ENCODE results near the gene SLC9A9. TPM values are rescaled to one million over a fixed set of nuclear protein-coding genes. Genes with fewer than 3 reads are reported as not detected.

Gene SLC9A9
- polyA plus RNA-seq, 1 of the 3 experiments (the other 2 are of a cell fraction) = 0.05 TPM

DNA sequence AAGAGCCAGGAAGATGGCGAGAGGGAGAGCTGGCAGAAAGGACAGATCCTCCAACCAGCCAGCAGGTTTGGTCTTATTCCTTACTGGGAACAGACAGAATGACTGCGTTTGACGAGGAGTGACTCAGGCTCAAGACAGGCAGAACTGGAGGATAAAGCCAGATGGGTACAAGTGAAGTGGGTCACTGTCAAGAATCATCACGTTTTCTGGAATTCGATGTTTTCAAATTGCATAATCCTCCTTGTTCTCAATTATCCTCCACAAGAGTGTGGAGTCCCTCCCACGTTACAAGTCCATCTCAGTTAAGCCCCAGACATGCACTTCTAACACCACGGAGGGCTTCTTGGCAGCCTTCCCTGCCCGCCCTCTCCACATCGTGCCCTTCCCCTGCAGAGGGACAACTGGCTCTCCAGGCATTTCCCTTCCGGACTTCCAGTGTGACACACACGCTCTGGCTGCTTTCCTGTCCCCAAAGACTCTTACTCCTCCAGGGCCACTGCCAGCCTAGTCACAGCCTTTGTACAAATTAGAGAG lies 545.6 kb downstream of the SLC9A9 start (continued):
- no peak for TF ChIP-seq EP300 (IDR thresholded peaks at IDR 0.05; ENCODE audit: borderline replicate concordance in 1 of 2, low read depth in 1 of 2, low read length in 1 of 2)
- no peak for TF ChIP-seq NRF1 (IDR thresholded peaks at IDR 0.05; ENCODE audit: low read depth, low read length)
- TF ChIP-seq, protein P1, sequence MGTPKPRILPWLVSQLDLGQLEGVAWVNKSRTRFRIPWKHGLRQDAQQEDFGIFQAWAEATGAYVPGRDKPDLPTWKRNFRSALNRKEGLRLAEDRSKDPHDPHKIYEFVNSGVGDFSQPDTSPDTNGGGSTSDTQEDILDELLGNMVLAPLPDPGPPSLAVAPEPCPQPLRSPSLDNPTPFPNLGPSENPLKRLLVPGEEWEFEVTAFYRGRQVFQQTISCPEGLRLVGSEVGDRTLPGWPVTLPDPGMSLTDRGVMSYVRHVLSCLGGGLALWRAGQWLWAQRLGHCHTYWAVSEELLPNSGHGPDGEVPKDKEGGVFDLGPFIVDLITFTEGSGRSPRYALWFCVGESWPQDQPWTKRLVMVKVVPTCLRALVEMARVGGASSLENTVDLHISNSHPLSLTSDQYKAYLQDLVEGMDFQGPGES (IDR thresholded peaks at IDR 0.05; ENCODE audit: low read depth, low read length) = no peak
- TF ChIP-seq FOXJ3 (CRISPR knock-in tag; IDR thresholded peaks at IDR 0.05) = no peak
- TF ChIP-seq GABPA (IDR thresholded peaks at IDR 0.05; ENCODE audit: low read depth) = peak; percentile 28; the same call in 1 of the 2 replicates
- TF ChIP-seq SIN3A (IDR thresholded peaks at IDR 0.05; ENCODE audit: borderline replicate concordance, low read depth, low read length) = no peak
- TF ChIP-seq MEF2A (IDR thresholded peaks at IDR 0.05; ENCODE audit: borderline replicate concordance, low read depth) = no peak

DNA sequence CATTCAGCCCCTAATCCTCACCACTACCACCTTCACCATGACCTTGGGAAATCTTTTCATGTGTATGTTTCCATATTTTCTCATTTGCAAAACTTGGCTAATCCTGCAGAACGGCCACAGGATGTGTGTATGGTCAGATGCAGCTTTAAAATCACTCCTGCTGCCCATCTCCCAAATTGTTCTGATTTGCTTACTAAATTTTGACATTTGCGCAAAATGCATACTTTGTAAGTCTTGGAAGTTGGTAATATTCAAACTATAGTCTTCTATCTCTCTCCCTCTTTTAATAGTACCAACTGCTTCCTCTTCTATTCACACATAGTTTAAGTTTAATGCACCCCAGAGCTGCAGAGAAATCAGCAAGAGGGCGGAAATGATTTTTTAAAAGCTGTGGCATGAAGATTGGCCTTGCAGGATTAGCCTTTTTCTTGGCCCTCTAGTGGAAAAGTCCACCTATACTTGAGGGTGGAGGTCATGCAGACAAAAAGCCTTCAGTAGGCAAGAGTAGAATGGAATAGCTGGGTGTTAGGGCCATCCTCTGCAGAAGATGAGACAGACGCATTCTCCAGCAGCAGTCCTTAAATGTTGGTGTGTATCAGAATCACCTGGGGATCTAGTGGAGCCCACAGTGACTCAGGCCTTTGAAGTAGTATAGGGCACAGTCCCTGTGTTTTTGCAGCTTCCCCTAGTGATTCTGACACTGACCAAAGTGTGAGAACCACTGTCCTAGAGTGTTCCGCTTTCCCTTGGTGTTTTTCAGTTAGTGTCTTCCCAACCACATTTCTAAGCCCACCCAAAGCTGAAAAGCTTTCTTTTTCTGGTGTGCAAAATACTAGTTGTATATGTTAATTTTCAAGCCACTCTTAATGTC lies 547.0 kb downstream of the SLC9A9 start:
- no peaks in the 10 kb centered on the region for H3K79me2 ChIP-seq (ENCODE audit: insufficient read depth)
- H3K4me1 ChIP-seq (ENCODE audit: control insufficient read depth in 1 of 2, insufficient read depth in 2 of 2, low read depth in 1 of 2, low read length in 1 of 2) = no peaks in the 10 kb centered on the region
- H3K27ac ChIP-seq (ENCODE audit: low read depth in 2 of 2, low read length in 1 of 2) = no peak overlapping the region
- H3K36me3 ChIP-seq (replicated peaks in 1 of 2; ENCODE audit: control insufficient read depth in 1 of 2, insufficient read depth in 2 of 2, low read length in 1 of 2) = no peaks in the 10 kb centered on the region
- H4K20me1 ChIP-seq (ENCODE audit: insufficient read depth) = no peaks in the 10 kb centered on the region
- H3K9me3 ChIP-seq = no peaks in the 10 kb centered on the region
- no peak overlapping the region for H2AFZ ChIP-seq (ENCODE audit: low read depth)
- ChIA-PET CTCF (no interaction called here), POLR2A (no interaction called here)
- no peak for DNase-seq
- 72% methylated on average over 5 of the region's 5 CpGs for WGBS (ENCODE audit: low lambda C conversion rate)
- no peaks in the 10 kb centered on the region for H3K9me2 ChIP-seq
- no peak for TF ChIP-seq RCOR1 (IDR thresholded peaks at IDR 0.05; ENCODE audit: low read length)
- no peak for TF ChIP-seq CHD2 (IDR thresholded peaks at IDR 0.05; ENCODE audit: low read length, partially characterized antibody)
- TF ChIP-seq TAF1 (IDR thresholded peaks at IDR 0.05; ENCODE audit: borderline replicate concordance, low read depth, low read length) = no peak
- TF ChIP-seq RXRA (IDR thresholded peaks at IDR 0.05; ENCODE audit: borderline replicate concordance, low read depth) = no peak
- no peak for TF ChIP-seq JUND (IDR thresholded peaks at IDR 0.05)
- no peak for TF ChIP-seq TCF12 (IDR thresholded peaks at IDR 0.05)
- TF ChIP-seq, protein P2, sequence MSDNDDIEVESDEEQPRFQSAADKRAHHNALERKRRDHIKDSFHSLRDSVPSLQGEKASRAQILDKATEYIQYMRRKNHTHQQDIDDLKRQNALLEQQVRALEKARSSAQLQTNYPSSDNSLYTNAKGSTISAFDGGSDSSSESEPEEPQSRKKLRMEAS (IDR thresholded peaks at IDR 0.05; ENCODE audit: low read depth) = no peak
- TF ChIP-seq TEAD4 (IDR thresholded peaks at IDR 0.05; ENCODE audit: borderline replicate concordance, insufficient read depth) = no peak
- TF ChIP-seq, protein P3, sequence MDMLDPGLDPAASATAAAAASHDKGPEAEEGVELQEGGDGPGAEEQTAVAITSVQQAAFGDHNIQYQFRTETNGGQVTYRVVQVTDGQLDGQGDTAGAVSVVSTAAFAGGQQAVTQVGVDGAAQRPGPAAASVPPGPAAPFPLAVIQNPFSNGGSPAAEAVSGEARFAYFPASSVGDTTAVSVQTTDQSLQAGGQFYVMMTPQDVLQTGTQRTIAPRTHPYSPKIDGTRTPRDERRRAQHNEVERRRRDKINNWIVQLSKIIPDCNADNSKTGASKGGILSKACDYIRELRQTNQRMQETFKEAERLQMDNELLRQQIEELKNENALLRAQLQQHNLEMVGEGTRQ (IDR thresholded peaks at IDR 0.05; ENCODE audit: borderline replicate concordance, low read depth, low read length) = no peak
- TF ChIP-seq POLR2AphosphoS5 (IDR thresholded peaks at IDR 0.05; ENCODE audit: low read depth, low read length) = no peak
- no peak for TF ChIP-seq SIN3A (IDR thresholded peaks at IDR 0.05; ENCODE audit: borderline replicate concordance, low read depth, low read length)
- TF ChIP-seq, protein P4, sequence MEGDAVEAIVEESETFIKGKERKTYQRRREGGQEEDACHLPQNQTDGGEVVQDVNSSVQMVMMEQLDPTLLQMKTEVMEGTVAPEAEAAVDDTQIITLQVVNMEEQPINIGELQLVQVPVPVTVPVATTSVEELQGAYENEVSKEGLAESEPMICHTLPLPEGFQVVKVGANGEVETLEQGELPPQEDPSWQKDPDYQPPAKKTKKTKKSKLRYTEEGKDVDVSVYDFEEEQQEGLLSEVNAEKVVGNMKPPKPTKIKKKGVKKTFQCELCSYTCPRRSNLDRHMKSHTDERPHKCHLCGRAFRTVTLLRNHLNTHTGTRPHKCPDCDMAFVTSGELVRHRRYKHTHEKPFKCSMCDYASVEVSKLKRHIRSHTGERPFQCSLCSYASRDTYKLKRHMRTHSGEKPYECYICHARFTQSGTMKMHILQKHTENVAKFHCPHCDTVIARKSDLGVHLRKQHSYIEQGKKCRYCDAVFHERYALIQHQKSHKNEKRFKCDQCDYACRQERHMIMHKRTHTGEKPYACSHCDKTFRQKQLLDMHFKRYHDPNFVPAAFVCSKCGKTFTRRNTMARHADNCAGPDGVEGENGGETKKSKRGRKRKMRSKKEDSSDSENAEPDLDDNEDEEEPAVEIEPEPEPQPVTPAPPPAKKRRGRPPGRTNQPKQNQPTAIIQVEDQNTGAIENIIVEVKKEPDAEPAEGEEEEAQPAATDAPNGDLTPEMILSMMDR (IDR thresholded peaks at IDR 0.05) = no peak
- TF ChIP-seq, protein P1 (IDR thresholded peaks at IDR 0.05; ENCODE audit: low read depth, low read length) = no peak
- TF ChIP-seq, protein P5, sequence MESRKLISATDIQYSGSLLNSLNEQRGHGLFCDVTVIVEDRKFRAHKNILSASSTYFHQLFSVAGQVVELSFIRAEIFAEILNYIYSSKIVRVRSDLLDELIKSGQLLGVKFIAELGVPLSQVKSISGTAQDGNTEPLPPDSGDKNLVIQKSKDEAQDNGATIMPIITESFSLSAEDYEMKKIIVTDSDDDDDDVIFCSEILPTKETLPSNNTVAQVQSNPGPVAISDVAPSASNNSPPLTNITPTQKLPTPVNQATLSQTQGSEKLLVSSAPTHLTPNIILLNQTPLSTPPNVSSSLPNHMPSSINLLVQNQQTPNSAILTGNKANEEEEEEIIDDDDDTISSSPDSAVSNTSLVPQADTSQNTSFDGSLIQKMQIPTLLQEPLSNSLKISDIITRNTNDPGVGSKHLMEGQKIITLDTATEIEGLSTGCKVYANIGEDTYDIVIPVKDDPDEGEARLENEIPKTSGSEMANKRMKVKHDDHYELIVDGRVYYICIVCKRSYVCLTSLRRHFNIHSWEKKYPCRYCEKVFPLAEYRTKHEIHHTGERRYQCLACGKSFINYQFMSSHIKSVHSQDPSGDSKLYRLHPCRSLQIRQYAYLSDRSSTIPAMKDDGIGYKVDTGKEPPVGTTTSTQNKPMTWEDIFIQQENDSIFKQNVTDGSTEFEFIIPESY (IDR thresholded peaks at IDR 0.05; ENCODE audit: borderline replicate concordance, low read depth) = no peak
- no peak for TF ChIP-seq YY1 (IDR thresholded peaks at IDR 0.05; ENCODE audit: low read depth)
- TF ChIP-seq EP300 (IDR thresholded peaks at IDR 0.05; ENCODE audit: borderline replicate concordance in 1 of 2, low read depth in 1 of 2, low read length in 1 of 2) = no peak
- no peak for TF ChIP-seq NFIC (IDR thresholded peaks at IDR 0.05; ENCODE audit: borderline replicate concordance)
- no peaks in the 10 kb centered on the region for H3F3A ChIP-seq (replicated peaks; ENCODE audit: insufficient read depth)
- H3K4me2 ChIP-seq = no peak overlapping the region
- no peaks in the 10 kb centered on the region for H3K27me3 ChIP-seq (ENCODE audit: insufficient read depth)
- H3K4me3 ChIP-seq (ENCODE audit: low read depth in 2 of 2, low read length in 1 of 2) = no peak overlapping the region
- H3K9ac ChIP-seq = no peak overlapping the region

Measured in SK-N-SH (cell line).